LNCAP (cell line): ENCODE results near the gene DLL1.

Source experiments
- CTCF ChIP-seq: fragments of 450-650 bp; IDR thresholded peaks from 2 replicates; pipeline ENCODE4 v1.5.1; 2017; ENCODE audit warnings: mild to moderate bottlenecking

DLL1 gene

GRCh38 chr6:170237999-170238740 lies 52.7 kb downstream of the DLL1 start:
- no peak for TF ChIP-seq CTCF

- TF ChIP-seq CTCF, result no peak
Observed at GRCh38 chr6:170236131-170236836, 54.6 kb downstream of the DLL1 start.

- TF ChIP-seq CTCF, result no peak
Observed at GRCh38 chr6:170235391-170236125, 55.3 kb downstream of the DLL1 start.

- TF ChIP-seq CTCF, result no peak
Observed at GRCh38 chr6:170234419-170234818, 56.5 kb downstream of the DLL1 start.

GRCh38 chr6:170233286-170234205 lies 57.3 kb downstream of the DLL1 start:
- TF ChIP-seq CTCF, result no peak
